Neutrophil (primary cell): ENCODE measurements around the gene HTR3D.
A peak's percentile ranks its signal among the peaks of the same experiment; 100 is the strongest.
"Not testable (repeated sequence)": the region's sequence is repeated elsewhere in the genome, so short reads cannot be mapped to it uniquely, and the experiment has no call there.

Experiments used
- H3K27ac ChIP-seq: fragments of 200-600 bp; sonication (generic); 2 replicates; pipeline ENCODE4 v1.5.1; 2016; ENCODE audit warnings: mild to moderate bottlenecking, moderate library complexity
- H3K27me3 ChIP-seq: fragments of 200-600 bp; sonication (generic); 2 replicates; pipeline ENCODE4 v1.6.0; 2016; ENCODE audit warnings: mild to moderate bottlenecking
- H3K36me3 ChIP-seq: fragments of 200-600 bp; sonication (generic); 2 replicates; pipeline ENCODE4 v1.5.1; 2017
- H3K4me1 ChIP-seq, 2 experiments: fragments of 200-600 bp in 1 of 2; sonication (generic) in 1 of 2; 1 replicate in 1 of 2; 2 replicates in 1 of 2; pipeline versions ENCODE4 v1.5.1 to v1.6.1; 2013 to 2016; ENCODE audit warnings: low read depth in 1 of 2, low read length in 1 of 2, mild to moderate bottlenecking in 1 of 2, moderate library complexity in 1 of 2; ENCODE audit not compliant: control insufficient read depth in 1 of 2, insufficient read depth in 1 of 2
- H3K4me3 ChIP-seq, 2 experiments: fragments of 200-600 bp in 1 of 2; sonication (generic) in 1 of 2; 1 replicate in 1 of 2; 2 replicates in 1 of 2; pipeline ENCODE4 v1.5.1; 2013 to 2016; ENCODE audit warnings: low read depth in 1 of 2, low read length in 1 of 2, mild to moderate bottlenecking in 1 of 2, moderate library complexity in 1 of 2
- H3K9me3 ChIP-seq: fragments of 200-600 bp; sonication (generic); 2 replicates; pipeline ENCODE4 v1.5.1; 2016
- CTCF ChIP-seq: fragments of 200-600 bp; sonication (generic); IDR thresholded peaks from 2 replicates; pipeline ENCODE4 v1.5.1; 2016; ENCODE audit warnings: antibody characterized with exemption

Gene HTR3D

GRCh38 chr3:184003187-184003967 is 28.2 kb upstream of the HTR3D start:
- Histone ChIP-seq H3K4me3 (no peak overlapping the region), H3K27me3 (no peaks in the 10 kb centered on the region), H3K36me3 (peaks cover 17% of the 10 kb centered on the region), H3K4me1 (peaks cover 18 to 26% of the 10 kb centered on the region in 2 experiments), H3K27ac (no peak overlapping the region), H3K9me3 (no peaks in the 10 kb centered on the region)
- no peak for TF ChIP-seq CTCF

GRCh38 chr3:184004476-184004875 is 27.1 kb upstream of the HTR3D start:
- Histone ChIP-seq H3K9me3 (no peaks in the 10 kb centered on the region), H3K27ac (no peak overlapping the region), H3K36me3 (peaks cover 25% of the 10 kb centered on the region), H3K4me1 (peaks cover 18 to 26% of the 10 kb centered on the region in 2 experiments), H3K27me3 (no peaks in the 10 kb centered on the region), H3K4me3 (no peak overlapping the region)
- TF ChIP-seq CTCF = no peak

DNA sequence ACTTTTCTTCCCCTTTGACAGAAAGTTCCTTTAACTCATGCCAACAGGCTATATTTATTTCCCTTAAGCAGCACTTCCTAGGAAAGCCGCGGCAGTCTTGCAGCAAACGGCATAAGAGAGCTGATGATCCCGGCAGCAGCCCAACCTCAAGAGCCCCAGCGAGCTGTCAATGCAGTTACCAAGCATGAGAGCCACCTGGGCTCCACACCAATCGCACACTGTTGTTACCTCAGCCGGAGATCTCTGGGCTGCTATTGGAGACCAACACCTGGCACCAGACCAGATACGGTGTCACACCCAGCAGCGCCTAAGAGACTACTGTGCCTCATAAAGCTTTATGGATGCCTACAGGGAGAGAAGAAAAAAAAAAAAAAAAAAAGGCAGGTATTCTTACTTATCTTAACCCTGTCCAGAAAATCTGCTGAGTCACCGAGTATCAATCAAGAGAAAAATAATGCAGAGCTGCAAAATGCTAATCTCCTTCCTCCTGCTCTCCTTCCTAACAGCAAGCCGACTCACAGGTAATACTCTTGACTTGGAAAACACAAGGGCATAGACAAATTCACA is 25.5 kb upstream of the HTR3D start:
- TF ChIP-seq CTCF = no peak
- Histone ChIP-seq H3K27me3 (no peaks in the 10 kb centered on the region), H3K4me3 (peak overlapping the region in 1 of 2 experiments; percentile 10), H3K36me3 (peaks cover 27% of the 10 kb centered on the region), H3K27ac (peak overlapping the region; percentile 72), H3K9me3 (no peaks in the 10 kb centered on the region), H3K4me1 (peaks cover 18 to 26% of the 10 kb centered on the region in 2 experiments)

DNA sequence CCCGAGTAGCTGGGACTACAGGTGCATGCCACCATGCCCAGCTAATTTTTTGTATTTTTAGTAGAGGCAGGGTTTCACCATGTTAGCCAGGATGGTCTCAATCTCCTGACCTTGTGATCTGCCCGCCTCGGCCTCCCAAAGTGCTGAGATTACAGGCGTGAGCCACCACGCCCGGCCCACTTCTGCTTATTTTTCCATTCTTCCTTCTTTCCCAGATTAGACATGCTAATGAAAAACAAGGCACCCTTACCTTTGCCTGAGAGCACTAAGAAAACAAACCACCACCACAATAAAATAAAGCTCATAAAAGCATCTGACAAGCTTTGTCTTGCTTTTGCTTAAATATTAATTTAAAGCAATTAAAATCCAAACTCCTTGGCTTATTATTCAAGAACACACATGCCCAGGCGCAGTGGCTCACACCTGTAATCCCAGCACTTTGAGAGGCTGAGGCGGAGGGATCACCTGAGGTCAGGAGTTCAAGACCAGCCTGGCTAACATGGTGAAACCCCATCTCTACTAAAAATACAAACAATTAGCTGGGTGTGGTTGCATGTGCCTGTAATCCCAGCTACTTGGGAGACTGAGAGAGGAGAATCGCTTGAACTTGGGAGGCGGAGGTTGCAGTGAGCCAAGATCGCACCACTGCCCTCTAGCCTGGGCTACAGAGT is 24.3 kb upstream of the HTR3D start:
- Histone ChIP-seq H3K27ac (peak overlapping the region; percentile 72), H3K36me3 (peaks cover 40% of the 10 kb centered on the region), H3K4me1 (peaks cover 18 to 26% of the 10 kb centered on the region in 2 experiments)
- not testable (repeated sequence) for H3K9me3 ChIP-seq, H3K27me3 ChIP-seq, H3K4me3 ChIP-seq

GRCh38 chr3:184008161-184008560 is 23.4 kb upstream of the HTR3D start:
- Histone ChIP-seq H3K27ac (no peak overlapping the region), H3K27me3 (no peaks in the 10 kb centered on the region), H3K4me1 (peaks cover 18 to 26% of the 10 kb centered on the region in 2 experiments), H3K4me3 (no peak overlapping the region), H3K9me3 (no peaks in the 10 kb centered on the region), H3K36me3 (peaks cover 42% of the 10 kb centered on the region)
- TF ChIP-seq CTCF = no peak
